Ascending aorta (tissue), 2 donors: ENCODE measurements around the gene ATG14. TPM values are rescaled to one million over a fixed set of nuclear protein-coding genes. Genes with fewer than 3 reads are reported as not detected.

ENCODE experiments used
- DNase-seq, 2 donors: peaks; one replicate each; pipeline ENCODE4 v3.0.0-alpha.2; 2019; ENCODE audit warnings: low spot score in 2 of 2
- H3K27ac ChIP-seq, 2 donors: fragments of 200-600 bp; sonication (generic); one replicate each; pipeline ENCODE4 v1.5.1; 2016 to 2017; ENCODE audit warnings: mild to moderate bottlenecking in 1 of 2
- H3K27me3 ChIP-seq: fragments of 200-600 bp; sonication (generic); one replicate; pipeline ENCODE4 v1.5.1; 2017
- H3K36me3 ChIP-seq, 2 donors: fragments of 200-600 bp; sonication (generic); one replicate each; pipeline ENCODE4 v1.5.1; 2016
- H3K4me1 ChIP-seq, 2 donors: fragments of 200-600 bp; sonication (generic); one replicate each; pipeline ENCODE4 v1.5.1; 2016 to 2017; ENCODE audit warnings: mild to moderate bottlenecking in 1 of 2
- H3K4me3 ChIP-seq, 2 donors: fragments of 200-600 bp; sonication (generic); one replicate each; pipeline ENCODE4 v1.5.1; 2016 to 2017; ENCODE audit warnings: mild to moderate bottlenecking in 1 of 2
- H3K9me3 ChIP-seq, 2 donors: fragments of 200-600 bp; sonication (generic); one replicate each; pipeline ENCODE4 v1.5.1; 2016
- CTCF ChIP-seq, 3 experiments: fragments of 200-600 bp in 2 of 3; fragments of 450-650 bp in 1 of 3; sonication (generic) in 2 of 3; IDR thresholded peaks; one replicate each; pipeline ENCODE4 v1.5.1; 2016 to 2019; ENCODE audit warnings: antibody characterized with exemption in 3 of 3, mild to moderate bottlenecking in 1 of 3, moderate library complexity in 1 of 3
- intact Hi-C: fragments of 100-400 bp; cut with DNase I; formaldehyde crosslinking; loops from one replicate; pipeline ENCODE4 v1.15.1; 2023
- total RNA-seq: library from RNA; depleted of rRNA; stranded (reverse); fragments of >200 nt; gene quantifications from one replicate; pipeline ENCODE4 v1.1.0, GENCODE V29; 2016

The ATG14 gene
- total RNA-seq, 1 donor from 2014 or later: 8.4 TPM

- Histone ChIP-seq H3K9me3 (no peaks in the 10 kb centered on the region), H3K36me3 (no peaks in the 10 kb centered on the region), H3K27me3 (no peaks in the 10 kb centered on the region), H3K4me1 (no peaks in the 10 kb centered on the region), H3K4me3 (no peak overlapping the region), H3K27ac (no peak overlapping the region)
- no peak for TF ChIP-seq CTCF (IDR thresholded peaks at IDR 0.05)
- DNase-seq: no peak
- intact Hi-C loops: no loop called here
These were observed 40.3 kb upstream of the ATG14 start for GRCh38 chr14:55451950-55452349.

GRCh38 chr14:55451398-55451797 lies 39.8 kb upstream of the ATG14 start:
- Histone ChIP-seq H3K36me3 (no peaks in the 10 kb centered on the region), H3K27ac (no peak overlapping the region), H3K27me3 (no peaks in the 10 kb centered on the region), H3K4me3 (no peak overlapping the region), H3K9me3 (no peaks in the 10 kb centered on the region), H3K4me1 (no peaks in the 10 kb centered on the region)
- intact Hi-C loops: no loop called here
- no peak for TF ChIP-seq CTCF (IDR thresholded peaks at IDR 0.05)
- no peak for DNase-seq

- no peaks in the 10 kb centered on the region for H3K4me1 ChIP-seq
- no peaks in the 10 kb centered on the region for H3K27me3 ChIP-seq
- no peak for DNase-seq
- intact Hi-C loops: no loop called here
- no peaks in the 10 kb centered on the region for H3K9me3 ChIP-seq
- no peak overlapping the region for H3K4me3 ChIP-seq
- no peak for TF ChIP-seq CTCF (IDR thresholded peaks at IDR 0.05)
- H3K27ac ChIP-seq: no peak overlapping the region
- H3K36me3 ChIP-seq: no peaks in the 10 kb centered on the region
These were observed 39.4 kb upstream of the ATG14 start for GRCh38 chr14:55450987-55451386.

- no peak overlapping the region for H3K27ac ChIP-seq
- H3K9me3 ChIP-seq: no peaks in the 10 kb centered on the region
- DNase-seq: no peak
- no peaks in the 10 kb centered on the region for H3K27me3 ChIP-seq
- H3K4me1 ChIP-seq: no peaks in the 10 kb centered on the region
- no peak for TF ChIP-seq CTCF (IDR thresholded peaks at IDR 0.05)
- intact Hi-C loops: no loop called here
- no peaks in the 10 kb centered on the region for H3K36me3 ChIP-seq
- no peak overlapping the region for H3K4me3 ChIP-seq
These were observed 38.9 kb upstream of the ATG14 start for GRCh38 chr14:55450539-55450938.

GRCh38 chr14:55450124-55450523 lies 38.5 kb upstream of the ATG14 start:
- Histone ChIP-seq H3K27ac (no peak overlapping the region), H3K4me3 (no peak overlapping the region), H3K4me1 (no peaks in the 10 kb centered on the region), H3K27me3 (no peaks in the 10 kb centered on the region), H3K9me3 (no peaks in the 10 kb centered on the region), H3K36me3 (no peaks in the 10 kb centered on the region)
- intact Hi-C loops: no loop called here
- no peak for TF ChIP-seq CTCF (IDR thresholded peaks at IDR 0.05)
- no peak for DNase-seq

- H3K27ac ChIP-seq: no peak overlapping the region
- TF ChIP-seq CTCF (IDR thresholded peaks at IDR 0.05): no peak
- no peak overlapping the region for H3K4me3 ChIP-seq
- H3K4me1 ChIP-seq: no peaks in the 10 kb centered on the region
- no peaks in the 10 kb centered on the region for H3K27me3 ChIP-seq
- H3K9me3 ChIP-seq: no peaks in the 10 kb centered on the region
- DNase-seq: no peak
- no peaks in the 10 kb centered on the region for H3K36me3 ChIP-seq
- intact Hi-C loops: loop anchor here (5.0 kb wide), 2 partner anchors 333 to 1023 kb away; no protein-coding TSS in a partner anchor
These were observed 37.5 kb upstream of the ATG14 start for GRCh38 chr14:55449116-55449515.
